ENCODE data around the gene NCKAP5. TPM values are rescaled to one million over a fixed set of nuclear protein-coding genes. Genes with fewer than 3 reads are reported as not detected.

The NCKAP5 gene
- total RNA-seq, 4 donors from 2014 or later: 0.03 to 0.55 (median 0.33) TPM

GRCh38 chr2:133393895-133394294, 174.4 kb downstream of the NCKAP5 start:
- DNase-seq: no peak
- in situ Hi-C loops (cut with MboI; ENCODE audit: low sequenced_read_pairs in 4 of 4): no loop called here

DNA sequence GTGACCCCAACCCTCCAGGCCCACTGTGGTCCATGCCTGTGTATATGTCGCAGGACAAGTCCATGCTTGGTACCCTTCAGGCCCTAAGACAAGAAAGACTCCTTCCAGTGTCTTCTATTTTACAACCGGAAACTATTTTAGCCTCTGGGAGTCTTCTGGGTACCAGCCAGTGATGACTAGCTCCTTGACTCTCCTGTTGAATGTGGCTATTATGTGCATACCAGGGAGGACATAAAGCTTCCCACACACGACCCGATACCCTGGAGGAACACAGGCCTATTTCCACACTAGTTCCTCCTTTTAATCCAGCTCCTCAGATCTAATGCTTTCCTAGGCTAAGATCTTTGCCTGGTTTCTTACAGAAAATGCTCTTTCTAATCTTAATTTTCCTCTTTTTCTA, 178.1 kb downstream of the NCKAP5 start:
- in situ Hi-C loops (cut with MboI; ENCODE audit: low sequenced_read_pairs in 4 of 4) (no loop called here), intact Hi-C loops (cut with DNase I; ENCODE audit: low total_unique reads) (no loop called here)
- Histone ChIP-seq H3K4me1 (no peaks in the 10 kb centered on the region), H3K9me3 (no peaks in the 10 kb centered on the region), H3K36me3 (no peaks in the 10 kb centered on the region), H3K4me3 (no peak overlapping the region), H3K27ac (no peak overlapping the region), H3K27me3 (no peaks in the 10 kb centered on the region)
- no peak for DNase-seq
- ATAC-seq: no peak
- TF ChIP-seq, protein P1, sequence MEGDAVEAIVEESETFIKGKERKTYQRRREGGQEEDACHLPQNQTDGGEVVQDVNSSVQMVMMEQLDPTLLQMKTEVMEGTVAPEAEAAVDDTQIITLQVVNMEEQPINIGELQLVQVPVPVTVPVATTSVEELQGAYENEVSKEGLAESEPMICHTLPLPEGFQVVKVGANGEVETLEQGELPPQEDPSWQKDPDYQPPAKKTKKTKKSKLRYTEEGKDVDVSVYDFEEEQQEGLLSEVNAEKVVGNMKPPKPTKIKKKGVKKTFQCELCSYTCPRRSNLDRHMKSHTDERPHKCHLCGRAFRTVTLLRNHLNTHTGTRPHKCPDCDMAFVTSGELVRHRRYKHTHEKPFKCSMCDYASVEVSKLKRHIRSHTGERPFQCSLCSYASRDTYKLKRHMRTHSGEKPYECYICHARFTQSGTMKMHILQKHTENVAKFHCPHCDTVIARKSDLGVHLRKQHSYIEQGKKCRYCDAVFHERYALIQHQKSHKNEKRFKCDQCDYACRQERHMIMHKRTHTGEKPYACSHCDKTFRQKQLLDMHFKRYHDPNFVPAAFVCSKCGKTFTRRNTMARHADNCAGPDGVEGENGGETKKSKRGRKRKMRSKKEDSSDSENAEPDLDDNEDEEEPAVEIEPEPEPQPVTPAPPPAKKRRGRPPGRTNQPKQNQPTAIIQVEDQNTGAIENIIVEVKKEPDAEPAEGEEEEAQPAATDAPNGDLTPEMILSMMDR (IDR thresholded peaks at IDR 0.05 in 4 of 5, conservative IDR thresholded peaks at IDR 0.05 in 1 of 5): no peak
- no peak for TF ChIP-seq POLR2A (IDR thresholded peaks at IDR 0.05)

More at GRCh38 chr2:133393895-133394294, 174.4 kb downstream of the NCKAP5 start:
- H3K27me3 ChIP-seq: no peaks in the 10 kb centered on the region
- TF ChIP-seq, protein P1 (IDR thresholded peaks at IDR 0.05 in 4 of 5, conservative IDR thresholded peaks at IDR 0.05 in 1 of 5): no peak
- TF ChIP-seq POLR2A (IDR thresholded peaks at IDR 0.05): no peak
- H3K27ac ChIP-seq: no peak overlapping the region
- intact Hi-C loops (cut with DNase I; ENCODE audit: low total_unique reads): no loop called here
- no peaks in the 10 kb centered on the region for H3K9me3 ChIP-seq
- no peak overlapping the region for H3K4me3 ChIP-seq
- H3K36me3 ChIP-seq: no peaks in the 10 kb centered on the region
- ATAC-seq: no peak
- no peaks in the 10 kb centered on the region for H3K4me1 ChIP-seq

DNA sequence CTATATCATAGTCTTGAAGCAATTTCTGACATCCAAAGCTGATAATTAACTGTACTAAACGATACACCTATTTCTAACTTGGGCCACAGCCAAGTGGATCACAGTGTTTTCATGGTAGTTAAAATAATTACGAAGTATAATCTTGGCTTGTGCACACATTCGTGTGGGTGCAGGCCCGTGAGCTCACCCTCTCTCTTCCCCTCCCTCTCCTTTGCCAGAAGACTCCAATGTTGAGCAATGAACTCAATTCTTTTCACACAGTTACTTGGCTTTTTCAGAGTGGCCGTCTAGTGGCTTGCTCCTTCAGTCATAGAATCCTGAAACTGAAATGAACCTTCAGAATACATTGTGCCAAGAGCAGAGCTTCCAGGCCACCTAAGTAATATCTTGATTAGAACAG, 178.7 kb downstream of the NCKAP5 start:
- no peak for TF ChIP-seq POLR2A (IDR thresholded peaks at IDR 0.05)
- TF ChIP-seq, protein P1 (IDR thresholded peaks at IDR 0.05 in 4 of 5, conservative IDR thresholded peaks at IDR 0.05 in 1 of 5): no peak
- in situ Hi-C loops (cut with MboI; ENCODE audit: low sequenced_read_pairs in 4 of 4) (no loop called here), intact Hi-C loops (cut with DNase I; ENCODE audit: low total_unique reads) (no loop called here)
- Histone ChIP-seq H3K4me3 (no peak overlapping the region), H3K27me3 (no peaks in the 10 kb centered on the region), H3K36me3 (no peaks in the 10 kb centered on the region), H3K9me3 (no peaks in the 10 kb centered on the region), H3K4me1 (no peaks in the 10 kb centered on the region), H3K27ac (no peak overlapping the region)
- ATAC-seq (no peak), DNase-seq (no peak)

DNA sequence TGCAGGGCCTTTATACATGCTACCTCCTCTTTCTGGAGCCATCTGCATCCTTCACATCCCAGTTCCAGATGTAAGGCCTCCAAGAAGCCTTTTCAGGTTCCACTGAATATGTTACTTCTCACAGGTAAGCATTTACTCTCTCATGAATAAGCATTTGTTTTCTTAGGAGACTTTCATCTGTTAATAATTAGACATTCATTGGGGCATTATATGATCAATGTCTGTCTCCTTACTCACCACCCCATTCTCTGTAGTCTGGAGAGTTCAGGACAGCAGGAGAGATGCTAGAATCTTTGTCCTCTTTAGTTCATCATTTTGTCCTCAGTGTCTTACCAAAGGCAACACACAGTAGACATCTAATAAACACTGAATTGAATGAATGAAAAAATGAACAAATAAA, 185.7 kb downstream of the NCKAP5 start:
- no peak for ATAC-seq
- no peak for DNase-seq
- Histone ChIP-seq H3K36me3 (no peaks in the 10 kb centered on the region), H3K4me1 (no peaks in the 10 kb centered on the region), H3K4me3 (no peak overlapping the region), H3K9me3 (no peaks in the 10 kb centered on the region), H3K27ac (no peak overlapping the region), H3K27me3 (no peaks in the 10 kb centered on the region)
- in situ Hi-C loops (cut with MboI; ENCODE audit: low sequenced_read_pairs in 4 of 4): no loop called here
- intact Hi-C loops (cut with DNase I; ENCODE audit: low total_unique reads): no loop called here
- TF ChIP-seq, protein P1 (IDR thresholded peaks at IDR 0.05 in 4 of 5, conservative IDR thresholded peaks at IDR 0.05 in 1 of 5): no peak
- no peak for TF ChIP-seq POLR2A (IDR thresholded peaks at IDR 0.05)

- ATAC-seq (no peak), DNase-seq (no peak)
- no peak overlapping the region for H3K4me3 ChIP-seq
- H3K27ac ChIP-seq: no peak overlapping the region
- TF ChIP-seq, protein P1 (IDR thresholded peaks at IDR 0.05 in 4 of 5, conservative IDR thresholded peaks at IDR 0.05 in 1 of 5): no peak
- TF ChIP-seq POLR2A (IDR thresholded peaks at IDR 0.05): no peak
- no peaks in the 10 kb centered on the region for H3K9me3 ChIP-seq
- intact Hi-C loops (cut with DNase I; ENCODE audit: low total_unique reads): no loop called here
- H3K4me1 ChIP-seq: no peaks in the 10 kb centered on the region
- no peaks in the 10 kb centered on the region for H3K27me3 ChIP-seq
- no peaks in the 10 kb centered on the region for H3K36me3 ChIP-seq
- in situ Hi-C loops (cut with MboI; ENCODE audit: low sequenced_read_pairs in 4 of 4): no loop called here
Observed at GRCh38 chr2:133380991-133381390, 187.3 kb downstream of the NCKAP5 start.
